ENCODE measurements around the gene SH3BP2.

- no peak for TF ChIP-seq EZH2 (IDR thresholded peaks at IDR 0.05; ENCODE audit: borderline replicate concordance, low read length)
- TF ChIP-seq, protein P1, sequence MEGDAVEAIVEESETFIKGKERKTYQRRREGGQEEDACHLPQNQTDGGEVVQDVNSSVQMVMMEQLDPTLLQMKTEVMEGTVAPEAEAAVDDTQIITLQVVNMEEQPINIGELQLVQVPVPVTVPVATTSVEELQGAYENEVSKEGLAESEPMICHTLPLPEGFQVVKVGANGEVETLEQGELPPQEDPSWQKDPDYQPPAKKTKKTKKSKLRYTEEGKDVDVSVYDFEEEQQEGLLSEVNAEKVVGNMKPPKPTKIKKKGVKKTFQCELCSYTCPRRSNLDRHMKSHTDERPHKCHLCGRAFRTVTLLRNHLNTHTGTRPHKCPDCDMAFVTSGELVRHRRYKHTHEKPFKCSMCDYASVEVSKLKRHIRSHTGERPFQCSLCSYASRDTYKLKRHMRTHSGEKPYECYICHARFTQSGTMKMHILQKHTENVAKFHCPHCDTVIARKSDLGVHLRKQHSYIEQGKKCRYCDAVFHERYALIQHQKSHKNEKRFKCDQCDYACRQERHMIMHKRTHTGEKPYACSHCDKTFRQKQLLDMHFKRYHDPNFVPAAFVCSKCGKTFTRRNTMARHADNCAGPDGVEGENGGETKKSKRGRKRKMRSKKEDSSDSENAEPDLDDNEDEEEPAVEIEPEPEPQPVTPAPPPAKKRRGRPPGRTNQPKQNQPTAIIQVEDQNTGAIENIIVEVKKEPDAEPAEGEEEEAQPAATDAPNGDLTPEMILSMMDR (IDR thresholded peaks at IDR 0.05; ENCODE audit: low read length), result no peak
These were observed 78.6 kb downstream of the SH3BP2 start for GRCh38 chr4:2871466-2871865.
